MCF 10A (cell line): ENCODE results near the gene GPR135. TPM values are rescaled to one million over a fixed set of nuclear protein-coding genes. Genes with fewer than 3 reads are reported as not detected.

Experiments used
- BruUV-seq: library from RNA; stranded (reverse); fragments of 400-500 nt; replicated peaks from 2 replicates; lab custom pipeline; 2021; lab: Mats Ljungman, UMichigan
- CTCF ChIA-PET: fragments of 300-600 bp; sonication (Branson Sonifier 250); formaldehyde crosslinking; extraction: SDS; loops from one replicate; lab custom pipeline; 2021; ENCODE audit warnings: antibody characterized with exemption, inconsistent platforms; lab: Yijun Ruan, JAX
- POLR2A ChIA-PET: fragments of 300-600, 350-650 bp; sonication (Branson Sonifier 250); formaldehyde crosslinking; extraction: SDS; loops from one replicate; lab custom pipeline; 2020; ENCODE audit warnings: antibody characterized with exemption, inconsistent platforms; lab: Yijun Ruan, JAX
- DNase-seq: peaks from one replicate; pipeline ENCODE4 v3.0.0-alpha.2; 2018; ENCODE audit not compliant: unreplicated experiment
- H3K27ac Mint-ChIP-seq: one replicate; pipeline ENCODE4 v1.8.0; 2022; ENCODE audit warnings: mild to moderate bottlenecking, low read depth, mixed read lengths; ENCODE audit not compliant: unreplicated experiment
- H3K27me3 Mint-ChIP-seq: one replicate; pipeline ENCODE4 v1.8.0; 2022; ENCODE audit warnings: mixed read lengths; ENCODE audit not compliant: insufficient read depth, unreplicated experiment
- H3K36me3 Mint-ChIP-seq: one replicate; pipeline ENCODE4 v1.8.0; 2022; ENCODE audit warnings: mild to moderate bottlenecking, moderate library complexity, mixed read lengths; ENCODE audit not compliant: insufficient read depth, unreplicated experiment
- H3K4me1 Mint-ChIP-seq: one replicate; pipeline ENCODE4 v1.8.0; 2022; ENCODE audit warnings: mixed read lengths; ENCODE audit not compliant: insufficient read depth, unreplicated experiment
- H3K4me3 Mint-ChIP-seq: one replicate; pipeline ENCODE4 v1.8.0; 2022; ENCODE audit warnings: mild to moderate bottlenecking, moderate library complexity, mixed read lengths; ENCODE audit not compliant: unreplicated experiment
- H3K9me3 Mint-ChIP-seq: one replicate; pipeline ENCODE4 v1.8.0; 2022; ENCODE audit warnings: mixed read lengths; ENCODE audit not compliant: unreplicated experiment
- CTCF ChIP-seq: fragments of 200-600 bp; IDR thresholded peaks from one replicate; pipeline ENCODE4 v1.8.0; 2022; ENCODE audit warnings: antibody characterized with exemption, mild to moderate bottlenecking; ENCODE audit not compliant: unreplicated experiment
- intact Hi-C: fragments of 100-400 bp; cut with micrococcal nuclease; formaldehyde crosslinking; loops from 2 replicates; pipeline ENCODE4 v1.14.1; 2022
- total RNA-seq: library from RNA; stranded (reverse); gene quantifications from 2 replicates; pipeline ENCODE4 v1.2.3, GENCODE V29; 2022

GPR135 gene
- total RNA-seq, 1 experiment from 2014 or later = 7.6 TPM

- Mint-ChIP-seq H3K27me3 (no peaks in the 10 kb centered on the region), H3K4me3 (peak overlapping the region; percentile 57), H3K36me3 (peaks cover 48% of the 10 kb centered on the region), H3K4me1 (peaks cover 40% of the 10 kb centered on the region), H3K27ac (peak overlapping the region; percentile 86), H3K9me3 (no peaks in the 10 kb centered on the region)
- TF ChIP-seq CTCF = no peak
- ChIA-PET POLR2A (no interaction called here), CTCF (no interaction called here)
- intact Hi-C loops = loop anchor here (5.0 kb wide), 2 partner anchors 198 to 217 kb away; no protein-coding TSS in a partner anchor
- BruUV-seq = no TSS peak
- DNase-seq = no peak
These were observed 15.0 kb upstream of the GPR135 start for GRCh38 chr14:59480166-59480565.

GRCh38 chr14:59478540-59478939, 13.4 kb upstream of the GPR135 start:
- H3K4me1 Mint-ChIP-seq = peaks cover 48% of the 10 kb centered on the region
- DNase-seq = no peak
- intact Hi-C loops = no loop called here

GRCh38 chr14:59475709-59476108, 10.5 kb upstream of the GPR135 start:
- TF ChIP-seq CTCF = no peak
- no peaks in the 10 kb centered on the region for H3K27me3 Mint-ChIP-seq
- H3K27ac Mint-ChIP-seq = no peak overlapping the region
- no peak for DNase-seq
- intact Hi-C loops = no loop called here
- CTCF ChIA-PET = interaction anchor here (0.5 kb wide), 1 partner anchor 415 kb away, joined by 4 read pairs; no protein-coding TSS in a partner anchor
- peaks cover 34% of the 10 kb centered on the region for H3K4me1 Mint-ChIP-seq
- POLR2A ChIA-PET = interaction anchor here (0.7 kb wide), 1 partner anchor 213 kb away, joined by 3 read pairs; no protein-coding TSS in a partner anchor
- H3K36me3 Mint-ChIP-seq = peaks cover 66% of the 10 kb centered on the region
- no TSS peak for BruUV-seq
- no peaks in the 10 kb centered on the region for H3K9me3 Mint-ChIP-seq
- H3K4me3 Mint-ChIP-seq = no peak overlapping the region

More at GRCh38 chr14:59478540-59478939, 13.4 kb upstream of the GPR135 start:
- Mint-ChIP-seq H3K9me3 (no peaks in the 10 kb centered on the region), H3K36me3 (peaks cover 58% of the 10 kb centered on the region), H3K4me3 (no peak overlapping the region), H3K27ac (no peak overlapping the region), H3K27me3 (no peaks in the 10 kb centered on the region)
- no TSS peak for BruUV-seq
- POLR2A ChIA-PET = interaction anchor here (1.1 kb wide), 1 partner anchor 40 kb away, joined by 3 read pairs; no protein-coding TSS in a partner anchor
- TF ChIP-seq CTCF = no peak
- CTCF ChIA-PET = interaction anchor here (0.6 kb wide), 1 partner anchor 1221 kb away, joined by 3 read pairs; no protein-coding TSS in a partner anchor

GRCh38 chr14:59474172-59474571, 9.0 kb upstream of the GPR135 start:
- Mint-ChIP-seq H3K9me3 (no peaks in the 10 kb centered on the region), H3K4me3 (no peak overlapping the region), H3K27ac (no peak overlapping the region), H3K27me3 (no peaks in the 10 kb centered on the region), H3K36me3 (peaks cover 53% of the 10 kb centered on the region), H3K4me1 (peaks cover 25% of the 10 kb centered on the region)
- TF ChIP-seq CTCF = no peak
- BruUV-seq = no TSS peak
- POLR2A ChIA-PET = interaction anchor here (1.0 to 1.3 kb wide), 2 partner anchors 9 to 10 kb away, joined by 4 to 5 read pairs; partner anchors contain the start of genes JKAMP and L3HYPDH
- CTCF ChIA-PET = no interaction called here
- intact Hi-C loops = no loop called here
- DNase-seq = peak; percentile 27
